Measurements from ENCODE around the gene ZNRF1.

Gene ZNRF1

DNA sequence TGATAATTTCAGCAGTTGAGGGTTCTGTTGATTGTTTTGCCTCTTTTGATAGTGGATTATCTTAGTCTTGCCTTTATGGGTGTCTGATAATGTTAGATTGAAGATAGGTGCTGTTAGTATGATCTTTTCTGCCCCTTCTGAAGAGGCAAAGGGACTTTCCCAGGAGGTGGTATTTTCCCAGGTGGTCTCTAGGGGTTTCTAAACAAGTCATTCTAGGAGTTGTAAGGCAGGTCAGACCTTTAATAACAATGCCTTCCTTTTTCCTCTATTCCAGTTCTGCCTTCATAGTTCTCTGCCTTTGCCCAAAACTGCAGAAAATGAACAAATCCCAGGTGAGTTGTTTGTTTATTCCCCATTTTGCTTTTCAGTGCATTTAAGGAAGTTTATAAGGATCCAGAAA lies 153.8 kb downstream of the ZNRF1 start:
- no peak for DNase-seq
- intact Hi-C loops (cut with DNase I) = no loop called here

- intact Hi-C loops (cut with DNase I) = no loop called here
- no peak for DNase-seq
Measured at GRCh38 chr16:75160386-75160785, 161.6 kb downstream of the ZNRF1 start.
